ENCODE data around the gene GNG7. TPM values are rescaled to one million over a fixed set of nuclear protein-coding genes. Genes with fewer than 3 reads are reported as not detected.
"Not testable (repeated sequence)": the region's sequence is repeated elsewhere in the genome, so short reads cannot be mapped to it uniquely, and the experiment has no call there.

The GNG7 gene
- total RNA-seq, 1 donor from 2014 or later, result 0.09 TPM

DNA sequence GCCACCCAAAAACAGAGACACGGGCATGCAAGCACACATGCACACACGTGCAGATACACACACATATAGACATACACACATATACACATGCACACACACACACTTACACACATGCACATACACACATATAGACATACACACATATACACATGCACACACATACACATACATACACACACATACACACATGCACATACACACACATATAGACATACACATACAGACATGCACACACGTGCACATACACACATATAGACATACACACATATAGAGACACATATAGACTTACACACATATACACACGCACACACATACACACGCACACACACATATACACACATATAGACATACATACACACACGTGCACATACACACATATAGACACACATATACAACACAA is 134.5 kb downstream of the GNG7 start:
- H3K27ac Mint-ChIP-seq, result peak overlapping the region; percentile 54

DNA sequence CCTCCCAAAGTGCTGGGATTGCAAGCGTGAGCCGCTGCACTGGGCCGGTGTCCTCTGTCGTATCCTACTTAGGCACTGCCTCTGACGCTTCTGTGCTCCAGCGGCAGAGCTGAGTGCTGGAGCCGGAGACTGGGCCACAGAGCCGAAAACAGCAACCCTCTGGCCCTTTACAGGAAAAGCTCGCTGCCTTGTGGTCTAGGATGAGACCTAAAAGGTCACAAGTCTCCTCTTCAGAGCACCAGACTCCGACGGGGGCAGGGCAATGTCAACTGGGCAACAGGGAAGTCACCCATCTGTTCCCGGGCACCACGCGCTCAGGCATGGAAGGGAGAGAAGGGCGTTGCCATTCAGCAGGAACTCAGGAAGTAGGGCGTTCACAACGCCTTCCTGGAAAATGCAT is 134.9 kb downstream of the GNG7 start:
- no peak for DNase-seq
- Mint-ChIP-seq H3K4me3 (peak overlapping the region; percentile 5), H3K27me3 (peaks cover 2% of the 10 kb centered on the region), H3K36me3 (ENCODE audit: low read depth) (no peaks in the 10 kb centered on the region), H3K27ac (peak overlapping the region; percentile 54), H3K4me1 (peaks cover 22% of the 10 kb centered on the region), H3K9me3 (peaks cover 3% of the 10 kb centered on the region)
- intact Hi-C loops (cut with micrococcal nuclease), result no loop called here

More for the DNA sequence above, 134.5 kb downstream of the GNG7 start:
- no peaks in the 10 kb centered on the region for H3K36me3 Mint-ChIP-seq (ENCODE audit: low read depth)
- peaks cover 2% of the 10 kb centered on the region for H3K27me3 Mint-ChIP-seq
- peaks cover 19% of the 10 kb centered on the region for H3K4me1 Mint-ChIP-seq
- H3K4me3 Mint-ChIP-seq, result peak overlapping the region; percentile 5
- peaks cover 3% of the 10 kb centered on the region for H3K9me3 Mint-ChIP-seq
- intact Hi-C loops (cut with micrococcal nuclease), result no loop called here
- DNase-seq, result no peak

GRCh38 chr19:2563546-2563945 is 138.9 kb downstream of the GNG7 start:
- not testable (repeated sequence) for H3K36me3 Mint-ChIP-seq (ENCODE audit: low read depth); H3K27me3 Mint-ChIP-seq; H3K4me3 Mint-ChIP-seq; H3K9me3 Mint-ChIP-seq; DNase-seq; H3K27ac Mint-ChIP-seq
- intact Hi-C loops (cut with micrococcal nuclease), result loop anchor here (2.0 kb wide), 1 partner anchor 45 kb away; no protein-coding TSS in a partner anchor
- H3K4me1 Mint-ChIP-seq, result peaks cover 41% of the 10 kb centered on the region

- DNase-seq, result peak; percentile 93
- Mint-ChIP-seq H3K36me3 (ENCODE audit: low read depth) (no peaks in the 10 kb centered on the region), H3K27me3 (no peaks in the 10 kb centered on the region), H3K27ac (peak overlapping the region; percentile 87), H3K4me1 (peaks cover 37% of the 10 kb centered on the region), H3K9me3 (no peaks in the 10 kb centered on the region), H3K4me3 (peak overlapping the region; percentile 83)
- intact Hi-C loops (cut with micrococcal nuclease), result loop anchor here (1.0 to 2.0 kb wide), 2 partner anchors 9 to 47 kb away; no protein-coding TSS in a partner anchor
These were observed 140.6 kb downstream of the GNG7 start for GRCh38 chr19:2561895-2562294.

- H3K9me3 Mint-ChIP-seq, result no peaks in the 10 kb centered on the region
- peak overlapping the region; percentile 83 for H3K4me3 Mint-ChIP-seq
- DNase-seq, result no peak
- peaks cover 40% of the 10 kb centered on the region for H3K4me1 Mint-ChIP-seq
- peak overlapping the region; percentile 87 for H3K27ac Mint-ChIP-seq
- intact Hi-C loops (cut with micrococcal nuclease), result no loop called here
- H3K36me3 Mint-ChIP-seq (ENCODE audit: low read depth), result no peaks in the 10 kb centered on the region
- no peaks in the 10 kb centered on the region for H3K27me3 Mint-ChIP-seq
These were observed 141.3 kb downstream of the GNG7 start for GRCh38 chr19:2561221-2561620.

DNA sequence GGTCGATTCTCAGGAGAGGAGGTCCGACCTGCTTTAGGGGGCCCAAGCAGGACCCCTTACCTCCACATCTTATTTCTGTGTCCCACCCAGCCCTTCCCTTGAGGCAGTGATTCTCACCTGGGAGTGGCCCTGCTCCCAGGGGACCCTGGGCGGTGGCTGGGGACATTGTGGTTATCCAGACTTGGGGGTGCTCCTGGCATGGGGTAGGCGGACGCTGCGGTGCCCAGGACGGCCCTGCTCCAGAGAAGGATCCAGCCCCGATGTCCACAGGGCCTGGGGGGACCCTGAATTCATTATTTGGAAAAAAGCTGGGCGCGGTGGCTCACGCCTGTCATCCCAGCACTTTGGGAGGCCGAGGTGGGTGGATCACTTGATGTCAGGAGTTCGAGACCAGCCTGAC is 142.1 kb downstream of the GNG7 start:
- Mint-ChIP-seq H3K27ac (no peak overlapping the region), H3K9me3 (no peaks in the 10 kb centered on the region), H3K27me3 (no peaks in the 10 kb centered on the region), H3K36me3 (ENCODE audit: low read depth) (no peaks in the 10 kb centered on the region), H3K4me1 (peaks cover 41% of the 10 kb centered on the region), H3K4me3 (no peak overlapping the region)
- no peak for DNase-seq
- intact Hi-C loops (cut with micrococcal nuclease), result no loop called here

DNA sequence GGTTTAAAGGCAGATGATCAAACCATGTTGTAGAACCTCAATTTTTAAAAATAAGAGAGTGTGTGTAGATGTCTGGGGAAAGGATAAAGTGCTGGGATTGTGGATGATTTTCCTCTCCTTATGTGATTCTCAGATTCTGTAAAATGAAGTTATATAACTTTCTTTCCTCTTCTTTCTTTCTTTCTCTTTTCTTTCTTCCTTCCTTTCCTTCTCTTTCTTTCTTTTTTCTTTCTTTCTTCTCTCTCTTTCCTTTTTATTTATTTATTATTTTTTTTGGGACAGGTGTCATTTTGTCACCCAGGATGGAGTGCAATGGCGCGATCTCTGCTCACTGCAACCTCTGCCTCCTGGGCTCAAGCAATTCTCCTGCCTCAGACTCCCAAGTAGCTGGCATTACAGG is 144.0 kb downstream of the GNG7 start:
- Mint-ChIP-seq H3K4me3 (no peak overlapping the region), H3K4me1 (peaks cover 42% of the 10 kb centered on the region)
- DNase-seq, result no peak

GRCh38 chr19:2558131-2558530 is 144.4 kb downstream of the GNG7 start:
- intact Hi-C loops (cut with micrococcal nuclease); DNase-seq; H3K4me3 Mint-ChIP-seq; H3K36me3 Mint-ChIP-seq (ENCODE audit: low read depth); H3K27ac Mint-ChIP-seq; H3K9me3 Mint-ChIP-seq; H3K27me3 Mint-ChIP-seq: not testable (repeated sequence)
- H3K4me1 Mint-ChIP-seq, result peaks cover 39% of the 10 kb centered on the region

More for the DNA sequence above, 144.0 kb downstream of the GNG7 start:
- Mint-ChIP-seq H3K36me3 (ENCODE audit: low read depth) (no peaks in the 10 kb centered on the region), H3K27ac (no peak overlapping the region), H3K27me3 (peaks cover 2% of the 10 kb centered on the region), H3K9me3 (no peaks in the 10 kb centered on the region)
- intact Hi-C loops (cut with micrococcal nuclease), result no loop called here

GRCh38 chr19:2557093-2557440 is 145.4 kb downstream of the GNG7 start:
- peak overlapping the region; percentile 2 for H3K27ac Mint-ChIP-seq

DNA sequence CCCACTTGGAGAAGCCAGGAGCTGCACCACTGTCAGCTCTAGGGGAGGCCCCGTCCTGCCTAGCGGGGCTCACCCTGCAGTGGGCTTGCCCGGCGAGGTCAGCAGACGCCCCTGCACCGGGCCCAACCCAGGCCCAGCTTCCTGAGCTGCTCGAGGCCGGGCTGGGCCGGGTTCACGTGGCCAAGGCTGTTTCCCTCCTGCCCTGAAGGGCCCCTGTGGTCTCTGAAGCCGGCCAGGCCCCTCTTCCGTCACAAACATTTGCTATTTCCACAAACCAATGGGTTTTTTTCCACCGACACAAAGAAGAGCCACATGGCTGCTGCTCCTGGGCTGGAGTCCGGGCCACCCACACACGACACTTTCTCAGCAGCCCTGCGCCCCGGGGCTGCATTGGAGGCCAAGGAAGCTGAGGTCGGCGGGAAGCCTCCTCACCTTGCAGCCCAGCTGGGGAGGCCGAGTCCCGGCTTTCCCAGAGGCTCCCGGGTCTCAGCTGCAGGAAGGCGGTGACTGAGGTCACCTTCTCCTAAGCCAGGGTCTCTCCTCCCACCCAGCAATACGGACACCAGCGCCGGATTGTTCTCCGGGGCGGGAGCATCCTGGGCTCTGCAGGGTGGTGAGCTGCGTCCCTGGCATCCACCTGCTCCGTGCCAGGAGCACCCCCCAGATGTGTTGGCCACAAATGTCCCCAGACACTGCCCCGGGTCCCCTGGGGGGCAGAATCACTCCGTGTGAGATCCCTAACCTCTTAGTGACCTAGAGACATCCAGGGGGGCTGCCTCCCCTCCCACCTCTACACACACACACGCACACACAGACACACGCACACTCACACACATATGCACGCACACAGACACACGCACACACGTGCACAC is 146.0 kb downstream of the GNG7 start:
- intact Hi-C loops (cut with micrococcal nuclease), result no loop called here
- Mint-ChIP-seq H3K27me3 (peaks cover 4% of the 10 kb centered on the region), H3K4me3 (no peak overlapping the region), H3K27ac (no peak overlapping the region), H3K4me1 (peaks cover 36% of the 10 kb centered on the region), H3K36me3 (ENCODE audit: low read depth) (no peaks in the 10 kb centered on the region), H3K9me3 (no peaks in the 10 kb centered on the region)
- DNase-seq, result no peak

More at GRCh38 chr19:2557093-2557440, 145.4 kb downstream of the GNG7 start:
- Mint-ChIP-seq H3K4me3 (no peak overlapping the region), H3K9me3 (no peaks in the 10 kb centered on the region), H3K27me3 (peaks cover 4% of the 10 kb centered on the region), H3K36me3 (ENCODE audit: low read depth) (no peaks in the 10 kb centered on the region), H3K4me1 (peaks cover 36% of the 10 kb centered on the region)
- no peak for DNase-seq
- intact Hi-C loops (cut with micrococcal nuclease), result no loop called here

GRCh38 chr19:2555422-2556220 is 146.9 kb downstream of the GNG7 start:
- no peak overlapping the region for H3K4me3 Mint-ChIP-seq
- peaks cover 36% of the 10 kb centered on the region for H3K4me1 Mint-ChIP-seq
- intact Hi-C loops (cut with micrococcal nuclease), result no loop called here
- DNase-seq, result no peak
- peaks cover 4% of the 10 kb centered on the region for H3K27me3 Mint-ChIP-seq
- no peaks in the 10 kb centered on the region for H3K9me3 Mint-ChIP-seq
- H3K27ac Mint-ChIP-seq, result no peak overlapping the region
- H3K36me3 Mint-ChIP-seq (ENCODE audit: low read depth), result no peaks in the 10 kb centered on the region

DNA sequence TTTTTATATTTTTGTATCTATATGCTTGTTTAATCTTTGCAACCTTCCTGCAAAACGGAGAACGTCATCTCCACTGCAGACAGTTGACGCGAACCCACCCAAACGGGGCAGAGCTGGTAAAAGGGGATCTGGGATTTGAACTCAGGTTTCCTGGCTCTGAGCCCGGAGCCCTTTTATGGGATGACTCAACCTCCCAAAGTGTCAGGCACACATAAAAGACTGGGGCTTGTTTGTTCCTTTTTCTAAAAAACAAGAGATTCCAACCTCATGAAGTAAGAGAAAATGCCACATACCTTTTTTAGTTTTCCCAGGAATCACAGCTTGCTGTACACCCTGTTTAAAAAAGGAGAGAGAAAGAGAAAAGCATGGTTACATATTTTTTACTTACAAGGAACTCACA is 147.6 kb downstream of the GNG7 start:
- H3K27ac Mint-ChIP-seq, result no peak overlapping the region
- no peaks in the 10 kb centered on the region for H3K36me3 Mint-ChIP-seq (ENCODE audit: low read depth)
- H3K4me1 Mint-ChIP-seq, result peaks cover 35% of the 10 kb centered on the region
- no peaks in the 10 kb centered on the region for H3K9me3 Mint-ChIP-seq
- no peak overlapping the region for H3K4me3 Mint-ChIP-seq
- no peak for DNase-seq
- intact Hi-C loops (cut with micrococcal nuclease), result loop anchor here (5.0 kb wide), 1 partner anchor 53 kb away; no protein-coding TSS in a partner anchor
- peaks cover 4% of the 10 kb centered on the region for H3K27me3 Mint-ChIP-seq

- no peak overlapping the region for H3K27ac Mint-ChIP-seq
These were observed 149.0 kb downstream of the GNG7 start for GRCh38 chr19:2553510-2553909.

GRCh38 chr19:2552859-2553258 is 149.6 kb downstream of the GNG7 start:
- peak; percentile 92 for DNase-seq
- peak overlapping the region; percentile 78 for H3K27ac Mint-ChIP-seq
- no peaks in the 10 kb centered on the region for H3K36me3 Mint-ChIP-seq (ENCODE audit: low read depth)
- H3K4me3 Mint-ChIP-seq, result peak overlapping the region; percentile 72
- H3K27me3 Mint-ChIP-seq, result peaks cover 4% of the 10 kb centered on the region
- peaks cover 31% of the 10 kb centered on the region for H3K4me1 Mint-ChIP-seq
- intact Hi-C loops (cut with micrococcal nuclease), result loop anchor here (1.0 to 5.0 kb wide), 4 partner anchors 9 to 74 kb away; no protein-coding TSS in a partner anchor
- H3K9me3 Mint-ChIP-seq, result no peaks in the 10 kb centered on the region

More at GRCh38 chr19:2553510-2553909, 149.0 kb downstream of the GNG7 start:
- H3K36me3 Mint-ChIP-seq (ENCODE audit: low read depth), result no peaks in the 10 kb centered on the region
- intact Hi-C loops (cut with micrococcal nuclease), result loop anchor here (1.0 to 5.0 kb wide), 4 partner anchors 9 to 75 kb away; no protein-coding TSS in a partner anchor
- H3K9me3 Mint-ChIP-seq, result no peaks in the 10 kb centered on the region
- peaks cover 4% of the 10 kb centered on the region for H3K27me3 Mint-ChIP-seq
- no peak for DNase-seq
- peaks cover 31% of the 10 kb centered on the region for H3K4me1 Mint-ChIP-seq
- H3K4me3 Mint-ChIP-seq, result no peak overlapping the region

All from activated CD4-positive, alpha-beta T cell treated with anti-CD3 and anti-CD28 coated beads, Interleukin-2, amount 10 ng/mL, durations not matched to agents 24 days and 14 days (primary cell).